Thyroid gland (tissue), 4 donors: ENCODE data around the gene CSNK2A3. TPM values are rescaled to one million over a fixed set of nuclear protein-coding genes. Genes with fewer than 3 reads are reported as not detected.
"Not testable (repeated sequence)": the region's sequence is repeated elsewhere in the genome, so short reads cannot be mapped to it uniquely, and the experiment has no call there.

ENCODE experiments used
- DNase-seq, 2 donors: peaks; one replicate each; pipeline ENCODE4 v3.0.0-alpha.2; 2019
- H3K27ac ChIP-seq, 3 donors: fragments of 200-600 bp; sonication (generic); 1 replicate in 2 of 3; 2 replicates in 1 of 3; pipeline ENCODE4 v1.5.1; 2016 to 2019; ENCODE audit warnings: mild to moderate bottlenecking in 1 of 3, moderate library complexity in 1 of 3
- H3K27me3 ChIP-seq: fragments of 200-600 bp; sonication (generic); one replicate; pipeline ENCODE4 v1.5.1; 2019
- H3K36me3 ChIP-seq, 2 donors: fragments of 200-600 bp; sonication (generic); one replicate each; pipeline ENCODE4 v1.5.1; 2016 to 2019
- H3K4me1 ChIP-seq, 2 donors: fragments of 200-600 bp; sonication (generic); one replicate each; pipeline ENCODE4 v1.5.1; 2017 to 2019
- H3K4me3 ChIP-seq, 3 donors: fragments of 200-600 bp; sonication (generic); replicated peaks in 1 of 3; 1 replicate in 2 of 3; 2 replicates in 1 of 3; pipeline ENCODE4 v1.5.1; 2016; ENCODE audit warnings: mild to moderate bottlenecking in 1 of 3
- H3K9me3 ChIP-seq: fragments of 200-600 bp; sonication (generic); one replicate; pipeline ENCODE4 v1.5.1; 2017
- CTCF ChIP-seq, 6 experiments: fragments of 200-600 bp in 3 of 6; fragments of 450-650 bp in 3 of 6; sonication (generic) in 3 of 6; IDR thresholded peaks; one replicate each; pipeline ENCODE4 v1.5.1; 2016 to 2019; ENCODE audit warnings: antibody characterized with exemption in 6 of 6, mild to moderate bottlenecking in 2 of 6, inconsistent platforms in 1 of 6, moderate library complexity in 1 of 6
- POLR2A ChIP-seq, 2 donors: fragments of 450-650 bp; IDR thresholded peaks; one replicate each; pipeline ENCODE4 v1.6.1; 2017; ENCODE audit warnings: antibody characterized with exemption in 2 of 2, mild to moderate bottlenecking in 2 of 2, moderate library complexity in 1 of 2
- WGBS, 2 donors: methylation state at CpG; one replicate each; pipeline ENCODE4 v1.1.5; 2017; 5-methylcytosine and 5-hydroxymethylcytosine counted together
- intact Hi-C: fragments of 100-400 bp; cut with DNase I; formaldehyde crosslinking; loops from one replicate; pipeline ENCODE4 v1.15.1; 2023
- total RNA-seq, 4 donors: library from RNA; depleted of rRNA; stranded (reverse); fragments of >200 nt; gene quantifications; one replicate each; pipeline ENCODE4 v1.2.3, GENCODE V29; 2016

The CSNK2A3 gene
- total RNA-seq, 4 donors from 2014 or later: 2.8 to 9.5 (median 3.8) TPM

- TF ChIP-seq CTCF (IDR thresholded peaks at IDR 0.05): no peak
- intact Hi-C loops: no loop called here
- no peaks in the 10 kb centered on the region for H3K9me3 ChIP-seq
- 48 to 49% methylated on average over 3 of the region's 3 CpGs for WGBS, 2 donors
- no peaks in the 10 kb centered on the region for H3K27me3 ChIP-seq
- no peak overlapping the region for H3K4me3 ChIP-seq
- H3K4me1 ChIP-seq: peaks cover 0 to 10% of the 10 kb centered on the region in 2 donors
- DNase-seq: no peak
- H3K27ac ChIP-seq: no peak overlapping the region
- H3K36me3 ChIP-seq: no peaks in the 10 kb centered on the region
Observed at GRCh38 chr11:11359611-11360010, 6.6 kb upstream of the CSNK2A3 start.

- TF ChIP-seq CTCF (IDR thresholded peaks at IDR 0.05) (no peak), POLR2A (IDR thresholded peaks at IDR 0.05) (no peak)
- no peak for DNase-seq
- no peaks in the 10 kb centered on the region for H3K27me3 ChIP-seq
- H3K4me3 ChIP-seq: no peak overlapping the region
- WGBS, 2 donors: 89 to 98% methylated on average over 9 of the region's 9 CpGs
- H3K27ac ChIP-seq: no peak overlapping the region
- H3K36me3 ChIP-seq: no peaks in the 10 kb centered on the region
- peaks cover 0 to 10% of the 10 kb centered on the region in 2 donors for H3K4me1 ChIP-seq
- no peaks in the 10 kb centered on the region for H3K9me3 ChIP-seq
- intact Hi-C loops: no loop called here
Observed at GRCh38 chr11:11356842-11357241, 3.8 kb upstream of the CSNK2A3 start.

- H3K27ac ChIP-seq, H3K4me3 ChIP-seq, H3K36me3 ChIP-seq, intact Hi-C loops, DNase-seq, H3K27me3 ChIP-seq, H3K9me3 ChIP-seq: not testable (repeated sequence)
- peaks cover 10 to 12% of the 10 kb centered on the region in 2 donors for H3K4me1 ChIP-seq
- 87 to 89% methylated on average over 6 to 10 of the region's 10 CpGs for WGBS, 2 donors
Observed at GRCh38 chr11:11351851-11352250, 1.2 kb downstream of the CSNK2A3 start.

- Histone ChIP-seq H3K27me3 (no peaks in the 10 kb centered on the region), H3K27ac (no peak overlapping the region), H3K36me3 (no peaks in the 10 kb centered on the region), H3K4me1 (peaks cover 10 to 12% of the 10 kb centered on the region in 2 donors), H3K4me3 (no peak overlapping the region), H3K9me3 (no peaks in the 10 kb centered on the region)
- 92 to 93% methylated on average over 4 of the region's 4 CpGs for WGBS, 2 donors
- intact Hi-C loops: no loop called here
- TF ChIP-seq POLR2A (IDR thresholded peaks at IDR 0.05) (no peak), CTCF (IDR thresholded peaks at IDR 0.05) (no peak)
- no peak for DNase-seq
Observed at GRCh38 chr11:11351042-11351586, 1.9 kb downstream of the CSNK2A3 start.

- H3K4me3 ChIP-seq: no peak overlapping the region
- no peak for DNase-seq
- 53 to 54% methylated on average over 1 of the region's 1 CpG for WGBS, 2 donors
- peak overlapping the region in 1 of 3 donors; percentile 11 for H3K27ac ChIP-seq
- no peaks in the 10 kb centered on the region for H3K36me3 ChIP-seq
- TF ChIP-seq CTCF (IDR thresholded peaks at IDR 0.05) (no peak), POLR2A (IDR thresholded peaks at IDR 0.05) (no peak)
- H3K4me1 ChIP-seq: peaks cover 18 to 20% of the 10 kb centered on the region in 2 donors
- no peaks in the 10 kb centered on the region for H3K27me3 ChIP-seq
- intact Hi-C loops: no loop called here
- no peaks in the 10 kb centered on the region for H3K9me3 ChIP-seq
Observed at GRCh38 chr11:11349870-11350337, 3.1 kb downstream of the CSNK2A3 start.
